Right hindlimb (tissue), 1 donor: ENCODE measurements around the gene RIT1.

Experiments used
- DNase-seq: peaks from one replicate; pipeline ENCODE4 v3.0.0-alpha.2; 2018

RIT1 gene

GRCh38 chr1:155890251-155890650, 20.9 kb downstream of the RIT1 start:
- DNase-seq, result no peak

- no peak for DNase-seq
These were observed 21.6 kb downstream of the RIT1 start for GRCh38 chr1:155889566-155889965.

GRCh38 chr1:155888481-155888880, 22.7 kb downstream of the RIT1 start:
- no peak for DNase-seq

- no peak for DNase-seq
These were observed 26.2 kb downstream of the RIT1 start for GRCh38 chr1:155884982-155885381.

- no peak for DNase-seq
These were observed 26.9 kb downstream of the RIT1 start for GRCh38 chr1:155884031-155884960.

GRCh38 chr1:155882766-155883165, 28.4 kb downstream of the RIT1 start:
- DNase-seq, result no peak

- DNase-seq, result no peak
These were observed 28.9 kb downstream of the RIT1 start for GRCh38 chr1:155882235-155882634.

GRCh38 chr1:155880950-155881349, 30.2 kb downstream of the RIT1 start:
- no peak for DNase-seq

GRCh38 chr1:155880251-155880650, 30.9 kb downstream of the RIT1 start:
- no peak for DNase-seq

GRCh38 chr1:155877945-155878344, 33.2 kb downstream of the RIT1 start:
- DNase-seq, result no peak

GRCh38 chr1:155873860-155874259, 37.3 kb downstream of the RIT1 start:
- DNase-seq, result no peak

GRCh38 chr1:155872527-155872926, 38.6 kb downstream of the RIT1 start:
- no peak for DNase-seq

- peak; percentile 77 for DNase-seq
These were observed 39.8 kb downstream of the RIT1 start for GRCh38 chr1:155871390-155871789.

- DNase-seq, result no peak
These were observed 43.4 kb downstream of the RIT1 start for GRCh38 chr1:155867766-155868165.

GRCh38 chr1:155864393-155864792, 46.8 kb downstream of the RIT1 start:
- no peak for DNase-seq

GRCh38 chr1:155861896-155862295, 49.3 kb downstream of the RIT1 start:
- no peak for DNase-seq

GRCh38 chr1:155860970-155861510, 50.1 kb downstream of the RIT1 start:
- DNase-seq, result no peak

- DNase-seq, result peak; percentile 94
These were observed 51.0 kb downstream of the RIT1 start for GRCh38 chr1:155859881-155860871.

- DNase-seq, result peak; percentile 96
These were observed 51.8 kb downstream of the RIT1 start, which contains the start of gene SYT11 for GRCh38 chr1:155859234-155859829. SYT11 (plus strand) TSS chr1:155859567; CDS start chr1:155859762, 195 bp downstream.

- no peak for DNase-seq
These were observed 52.3 kb downstream of the RIT1 start for GRCh38 chr1:155858800-155859233.

- peak; percentile 93 for DNase-seq
These were observed 53.9 kb downstream of the RIT1 start, which contains the start of gene GON4L for GRCh38 chr1:155856975-155857930. GON4L (minus strand) TSS chr1:155857214; CDS start chr1:155853780, 3,434 bp downstream.
